Measurements from ENCODE around the gene LHX4. TPM values are rescaled to one million over a fixed set of nuclear protein-coding genes. Genes with fewer than 3 reads are reported as not detected.

The LHX4 gene
- total RNA-seq, 1 donor from 2014 or later, result 0.36 TPM

GRCh38 chr1:180287988-180288705 is 58.1 kb downstream of the LHX4 start:
- H3K4me2 ChIP-seq (ENCODE audit: low read length), result no peak overlapping the region
- H3K27ac ChIP-seq (ENCODE audit: low read depth, low read length), result no peak overlapping the region
- H3K4me1 ChIP-seq (ENCODE audit: insufficient read depth, low read length), result no peaks in the 10 kb centered on the region
- no peaks in the 10 kb centered on the region for H3K9me3 Mint-ChIP-seq (ENCODE audit: unreplicated experiment)
- H3K36me3 ChIP-seq (ENCODE audit: insufficient read depth, low read length), result no peaks in the 10 kb centered on the region
- H3K4me1 Mint-ChIP-seq (ENCODE audit: low read depth, unreplicated experiment), result peaks cover 12% of the 10 kb centered on the region
- no peak overlapping the region for H3K27ac Mint-ChIP-seq (ENCODE audit: unreplicated experiment)
- H3K9me3 ChIP-seq (ENCODE audit: insufficient read depth, low read depth, low read length), result no peaks in the 10 kb centered on the region
- peaks cover 6% of the 10 kb centered on the region for H3K36me3 Mint-ChIP-seq (ENCODE audit: low read depth, unreplicated experiment)
- FAIRE-seq (no peak), DNase-seq (ENCODE audit: low read depth) (no peak)
- H3K4me3 Mint-ChIP-seq (ENCODE audit: unreplicated experiment), result no peak overlapping the region
- no peak overlapping the region for H3K4me3 ChIP-seq (ENCODE audit: insufficient read depth, low read depth, low read length)
- H3K9ac ChIP-seq (ENCODE audit: low read length), result no peak overlapping the region
- TF ChIP-seq EZH2 (IDR thresholded peaks at IDR 0.05; ENCODE audit: insufficient read depth, low read length), result no peak
- no peak for TF ChIP-seq CTCF (IDR thresholded peaks at IDR 0.05; ENCODE audit: insufficient read depth, low read depth, low read length)
- no peaks in the 10 kb centered on the region for H3K27me3 Mint-ChIP-seq (ENCODE audit: low read depth, unreplicated experiment)
- H3K79me2 ChIP-seq (ENCODE audit: insufficient read depth, low read length), result no peaks in the 10 kb centered on the region
- peaks cover 7% of the 10 kb centered on the region for H4K20me1 ChIP-seq (ENCODE audit: insufficient read depth, low read length)
- no peak overlapping the region for H2AFZ ChIP-seq (ENCODE audit: low read depth, low read length)
- H3K27me3 ChIP-seq (ENCODE audit: insufficient read depth, low read length), result no peaks in the 10 kb centered on the region

GRCh38 chr1:180288940-180289339 is 58.9 kb downstream of the LHX4 start:
- Mint-ChIP-seq H3K4me1 (ENCODE audit: low read depth, unreplicated experiment) (peaks cover 12% of the 10 kb centered on the region), H3K9me3 (ENCODE audit: unreplicated experiment) (no peaks in the 10 kb centered on the region), H3K27ac (ENCODE audit: unreplicated experiment) (no peak overlapping the region), H3K36me3 (ENCODE audit: low read depth, unreplicated experiment) (peaks cover 3% of the 10 kb centered on the region), H3K27me3 (ENCODE audit: low read depth, unreplicated experiment) (no peaks in the 10 kb centered on the region), H3K4me3 (ENCODE audit: unreplicated experiment) (no peak overlapping the region)
- TF ChIP-seq EZH2 (IDR thresholded peaks at IDR 0.05; ENCODE audit: insufficient read depth, low read length) (no peak), CTCF (IDR thresholded peaks at IDR 0.05; ENCODE audit: insufficient read depth, low read depth, low read length) (no peak)
- Histone ChIP-seq H4K20me1 (ENCODE audit: insufficient read depth, low read length) (peaks cover 7% of the 10 kb centered on the region), H3K9ac (ENCODE audit: low read length) (no peak overlapping the region), H3K79me2 (ENCODE audit: insufficient read depth, low read length) (no peaks in the 10 kb centered on the region), H3K36me3 (ENCODE audit: insufficient read depth, low read length) (no peaks in the 10 kb centered on the region), H3K9me3 (ENCODE audit: insufficient read depth, low read depth, low read length) (no peaks in the 10 kb centered on the region), H3K4me3 (ENCODE audit: insufficient read depth, low read depth, low read length) (no peak overlapping the region), H3K27ac (ENCODE audit: low read depth, low read length) (no peak overlapping the region), H3K4me1 (ENCODE audit: insufficient read depth, low read length) (no peaks in the 10 kb centered on the region), H3K27me3 (ENCODE audit: insufficient read depth, low read length) (no peaks in the 10 kb centered on the region), H3K4me2 (ENCODE audit: low read length) (no peak overlapping the region), H2AFZ (ENCODE audit: low read depth, low read length) (no peak overlapping the region)
- DNase-seq (ENCODE audit: low read depth) (no peak), FAIRE-seq (no peak)

Data from astrocyte (in vitro differentiated cells and primary cell).